PC-3 (cell line): ENCODE data around the gene TRIM33.

Experiments used
- CTCF ChIP-seq: fragments of 300-600 bp; sonication (generic); conservative IDR thresholded peaks from 2 replicates; pipeline ENCODE4 v1.5.1; 2017; ENCODE audit warnings: antibody characterized with exemption, low read depth, mild to moderate bottlenecking, low read length
- EZH2 ChIP-seq: fragments of 300-600 bp; sonication (generic); IDR thresholded peaks from one replicate; pipeline ENCODE4 v1.6.1; 2017; ENCODE audit warnings: antibody characterized with exemption, mild to moderate bottlenecking, low read length; ENCODE audit not compliant: unreplicated experiment
- EZH2phosphoT487 ChIP-seq: fragments of 300-600 bp; sonication (generic); IDR thresholded peaks from 2 replicates; pipeline ENCODE4 v1.6.1; 2018; ENCODE audit warnings: mild to moderate bottlenecking, antibody characterized with exemption, low read length, borderline replicate concordance

DNA sequence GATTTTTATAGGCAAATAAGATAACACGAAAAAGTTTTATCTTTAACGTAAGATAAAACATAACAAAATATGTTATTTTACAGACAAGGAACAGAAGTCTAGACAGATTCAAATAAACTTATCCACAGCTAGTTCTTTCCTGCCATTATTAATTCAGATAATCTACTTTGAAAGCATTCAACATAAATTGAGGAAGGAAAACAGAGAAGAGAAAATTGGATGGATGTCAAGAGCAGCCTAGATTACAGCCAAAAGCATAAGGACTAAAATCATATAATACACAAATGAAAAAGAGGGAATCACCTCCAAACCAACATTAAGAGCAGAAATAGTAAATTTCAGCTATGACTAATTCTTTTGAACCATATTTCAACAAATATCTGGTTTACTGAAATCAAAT lies 15.5 kb downstream of the TRIM33 start:
- no peak for TF ChIP-seq CTCF
- no peak for TF ChIP-seq EZH2
- no peak for TF ChIP-seq EZH2phosphoT487
